Lung microvascular endothelial cell (primary cell): ENCODE results near the gene SLC12A1. TPM values are rescaled to one million over a fixed set of nuclear protein-coding genes. Genes with fewer than 3 reads are reported as not detected.
A peak's percentile ranks its signal among the peaks of the same experiment; 100 is the strongest.
"Not testable (repeated sequence)": the region's sequence is repeated elsewhere in the genome, so short reads cannot be mapped to it uniquely, and the experiment has no call there.

Source experiments
- DNase-seq, 2 donors: peaks; one replicate each; pipeline versions ENCODE4 v3.0.0 to v3.0.0-alpha.2; 2010; ENCODE audit warnings: low read depth in 2 of 2
- total RNA-seq: library from RNA; depleted of rRNA; stranded (reverse); fragments of >200 nt; gene quantifications from 2 replicates; pipeline ENCODE4 v1.2.1, GENCODE V29; 2014

SLC12A1 gene
- total RNA-seq, 1 donor from 2014 or later = not detected

- DNase-seq = no peak
These were observed 100.5 kb downstream of the SLC12A1 start for GRCh38 chr15:48306639-48307038.

DNA sequence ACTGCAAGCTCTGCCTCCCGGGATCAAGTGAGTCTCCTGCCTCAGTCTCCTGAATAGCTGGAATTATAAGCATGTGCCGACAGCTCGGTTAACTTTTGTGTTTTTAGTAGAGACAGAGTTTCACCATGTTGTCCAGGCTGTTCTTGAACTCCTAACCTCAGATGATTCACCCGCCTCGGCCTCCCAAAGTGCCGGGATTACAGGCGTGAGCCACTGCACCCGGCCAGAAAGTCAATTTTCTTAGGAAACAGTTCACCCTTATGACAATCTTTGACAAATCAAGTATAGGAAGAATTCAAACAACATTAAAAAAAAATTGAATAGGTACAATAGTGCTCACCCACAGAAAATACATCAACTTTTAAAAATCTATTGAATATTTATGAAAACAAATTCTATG is 101.5 kb downstream of the SLC12A1 start:
- no peak for DNase-seq

GRCh38 chr15:48309740-48310139 is 103.6 kb downstream of the SLC12A1 start:
- no peak for DNase-seq

DNA sequence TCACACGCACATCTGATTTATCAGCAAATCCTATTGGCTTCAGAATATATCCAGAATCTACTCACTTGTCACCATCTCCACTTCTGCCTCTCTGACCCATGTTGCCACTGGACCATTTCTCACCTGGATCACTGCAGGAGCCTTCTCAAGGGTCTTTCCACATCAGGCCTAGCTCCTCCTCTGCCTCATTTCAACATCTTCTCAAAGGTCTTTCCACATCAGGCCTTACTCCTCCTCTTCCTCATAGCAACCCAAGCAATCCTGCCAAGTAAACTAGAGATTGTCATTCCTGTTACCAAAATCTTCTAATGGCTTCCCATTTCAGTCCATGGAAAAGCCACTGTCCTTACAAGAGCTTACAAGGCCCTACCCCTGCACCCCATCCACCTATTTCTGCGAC is 107.1 kb downstream of the SLC12A1 start:
- DNase-seq = no peak

GRCh38 chr15:48315041-48315440 is 108.9 kb downstream of the SLC12A1 start:
- DNase-seq = no peak

DNA sequence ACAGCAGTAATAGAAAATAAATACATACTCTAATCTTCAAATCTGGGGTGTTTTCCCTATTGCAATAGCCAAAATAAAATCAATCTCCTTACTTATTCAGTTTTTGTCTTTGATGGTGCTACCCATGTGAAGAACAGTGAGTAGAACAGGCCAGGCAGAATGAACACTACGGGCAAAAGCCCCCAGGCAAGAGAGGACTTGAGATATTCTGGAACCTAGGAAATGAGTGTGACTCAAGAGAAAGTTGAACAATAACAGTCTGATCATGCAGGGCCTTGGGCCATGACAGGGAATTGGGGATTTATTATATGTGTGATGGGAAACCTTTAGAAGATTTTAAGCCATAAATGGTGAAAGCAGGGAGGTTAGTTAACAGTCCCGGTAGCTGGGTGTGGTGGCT is 111.1 kb downstream of the SLC12A1 start:
- DNase-seq = no peak

GRCh38 chr15:48318131-48318530 is 112.0 kb downstream of the SLC12A1 start:
- no peak for DNase-seq

DNA sequence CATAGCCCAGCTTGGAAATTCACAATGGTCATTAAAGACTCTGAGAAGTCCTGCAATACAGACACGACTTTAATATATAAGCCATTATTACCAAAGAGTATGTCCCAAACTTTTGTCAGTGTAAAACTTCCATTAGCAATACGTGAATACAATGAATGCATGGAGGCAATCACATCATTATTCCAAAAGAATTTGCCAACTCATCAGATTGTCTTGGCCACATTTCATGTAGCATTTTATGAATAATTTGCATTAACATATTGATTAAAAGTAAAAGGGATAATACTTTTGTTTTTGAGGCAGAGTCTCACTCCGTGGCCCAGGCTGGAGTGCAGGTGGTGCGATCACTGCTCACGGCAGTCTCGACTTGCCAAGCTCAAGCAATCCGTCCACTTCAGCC is 117.2 kb downstream of the SLC12A1 start:
- no peak for DNase-seq

DNA sequence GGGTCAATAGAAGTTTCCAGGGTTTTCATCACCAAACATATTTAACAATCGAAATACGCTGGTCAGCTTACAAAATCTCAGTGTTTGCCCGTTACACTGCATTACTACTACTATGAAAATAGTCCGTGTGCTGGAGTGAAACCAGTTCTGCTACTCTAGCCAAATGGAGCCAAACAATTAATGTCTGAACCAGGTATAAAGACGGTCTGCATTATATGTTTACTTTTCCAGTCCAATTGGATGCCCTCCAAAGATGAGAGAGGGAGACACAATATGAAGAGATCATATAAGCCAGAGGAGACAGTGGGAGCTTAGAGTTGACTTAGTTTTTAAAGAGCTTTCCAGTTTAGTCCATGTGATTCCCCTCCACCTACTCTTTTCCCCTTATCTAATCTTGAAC is 118.8 kb downstream of the SLC12A1 start:
- DNase-seq = peak in 1 of 2 donors; percentile 3

DNA sequence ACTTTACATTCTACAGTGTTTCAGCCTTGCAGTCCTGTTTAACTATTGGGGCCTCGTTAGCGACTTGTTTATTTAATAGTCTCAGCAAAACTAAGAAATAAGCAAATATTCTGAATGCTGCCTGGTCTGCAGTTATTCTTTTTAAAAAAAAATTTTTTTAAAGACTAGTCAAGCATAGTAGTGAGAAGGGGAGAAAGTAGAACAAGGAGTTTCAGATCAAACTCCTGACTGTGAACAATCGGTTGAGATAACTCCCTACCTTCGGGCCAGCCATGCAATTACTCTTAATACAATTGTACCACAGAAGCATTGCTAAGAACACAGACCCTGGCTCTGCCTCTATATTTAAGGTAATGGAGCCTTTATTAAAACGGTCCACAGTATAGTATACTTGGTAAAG is 119.3 kb downstream of the SLC12A1 start:
- DNase-seq = no peak

DNA sequence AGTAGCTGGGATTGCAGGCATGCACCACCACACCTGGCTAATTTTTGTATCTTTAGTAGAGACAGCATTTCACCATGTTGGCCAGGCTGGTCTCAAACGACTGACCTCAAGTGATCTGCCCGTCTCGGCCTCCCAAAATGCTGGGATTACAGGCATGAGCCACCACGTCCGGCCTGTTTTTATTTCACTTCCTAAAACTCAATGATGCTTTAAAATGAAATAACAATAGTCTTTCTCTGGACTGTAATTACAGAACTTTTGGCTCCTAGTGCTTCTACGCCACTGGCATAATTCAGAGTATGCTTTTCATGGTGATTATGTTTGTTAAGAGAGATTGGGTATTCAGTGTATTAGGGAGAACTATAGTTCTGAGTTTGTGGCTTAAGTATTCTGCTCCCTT is 120.1 kb downstream of the SLC12A1 start:
- not testable (repeated sequence) for DNase-seq

GRCh38 chr15:48330105-48330785 is 124.1 kb downstream of the SLC12A1 start:
- no peak for DNase-seq

DNA sequence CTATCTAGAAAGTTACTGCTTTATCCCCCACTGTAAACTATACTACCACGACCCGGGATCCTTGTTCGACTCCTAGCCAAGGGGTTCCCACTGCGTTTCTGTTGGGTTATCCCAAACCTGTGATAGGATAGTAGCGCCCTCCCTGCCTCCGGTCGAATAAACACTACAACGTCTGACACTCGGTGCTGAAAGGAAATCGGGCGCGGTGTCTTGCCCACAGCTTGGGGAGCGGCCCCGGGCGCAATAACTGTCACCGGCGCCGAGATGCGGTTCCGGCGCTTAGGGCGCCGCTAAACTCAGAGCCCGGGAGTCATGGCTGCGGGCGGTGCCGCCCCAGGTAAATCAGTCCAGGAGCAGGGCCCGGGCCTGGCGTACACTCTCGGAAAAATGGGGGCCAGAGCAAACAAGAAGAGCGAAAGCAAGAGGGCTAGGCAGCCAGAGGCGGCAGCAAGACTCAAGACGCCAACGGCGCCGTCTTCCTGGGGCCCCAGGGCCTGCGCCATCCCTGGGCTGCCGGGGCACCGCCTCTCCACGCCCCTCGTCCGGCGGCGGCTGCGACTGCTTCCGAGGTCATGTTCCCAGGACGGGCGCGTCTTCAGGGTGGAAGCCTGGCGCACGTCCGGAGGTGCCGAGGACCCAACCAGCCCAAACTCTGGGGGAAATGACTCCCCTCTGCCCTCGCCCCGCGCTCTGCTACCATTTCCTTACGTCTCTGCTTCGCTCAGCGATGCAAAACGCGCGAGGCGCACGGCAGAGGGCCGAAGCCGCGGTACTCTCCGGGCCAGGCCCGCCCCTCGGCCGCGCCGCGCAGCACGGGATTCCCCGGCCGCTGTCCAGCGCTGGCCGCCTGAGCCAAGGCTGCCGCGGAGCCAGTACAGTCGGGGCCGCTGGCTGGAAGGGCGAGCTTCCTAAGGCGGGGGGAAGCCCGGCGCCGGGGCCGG is 125.0 kb downstream of the SLC12A1 start, which contains the start of gene DUT:
Gene DUT (plus strand): TSS at position 575 of the 941 bp plus-strand sequence. CDS start 87 bp downstream, at position 662.
- peak; percentile 88 for DNase-seq

DNA sequence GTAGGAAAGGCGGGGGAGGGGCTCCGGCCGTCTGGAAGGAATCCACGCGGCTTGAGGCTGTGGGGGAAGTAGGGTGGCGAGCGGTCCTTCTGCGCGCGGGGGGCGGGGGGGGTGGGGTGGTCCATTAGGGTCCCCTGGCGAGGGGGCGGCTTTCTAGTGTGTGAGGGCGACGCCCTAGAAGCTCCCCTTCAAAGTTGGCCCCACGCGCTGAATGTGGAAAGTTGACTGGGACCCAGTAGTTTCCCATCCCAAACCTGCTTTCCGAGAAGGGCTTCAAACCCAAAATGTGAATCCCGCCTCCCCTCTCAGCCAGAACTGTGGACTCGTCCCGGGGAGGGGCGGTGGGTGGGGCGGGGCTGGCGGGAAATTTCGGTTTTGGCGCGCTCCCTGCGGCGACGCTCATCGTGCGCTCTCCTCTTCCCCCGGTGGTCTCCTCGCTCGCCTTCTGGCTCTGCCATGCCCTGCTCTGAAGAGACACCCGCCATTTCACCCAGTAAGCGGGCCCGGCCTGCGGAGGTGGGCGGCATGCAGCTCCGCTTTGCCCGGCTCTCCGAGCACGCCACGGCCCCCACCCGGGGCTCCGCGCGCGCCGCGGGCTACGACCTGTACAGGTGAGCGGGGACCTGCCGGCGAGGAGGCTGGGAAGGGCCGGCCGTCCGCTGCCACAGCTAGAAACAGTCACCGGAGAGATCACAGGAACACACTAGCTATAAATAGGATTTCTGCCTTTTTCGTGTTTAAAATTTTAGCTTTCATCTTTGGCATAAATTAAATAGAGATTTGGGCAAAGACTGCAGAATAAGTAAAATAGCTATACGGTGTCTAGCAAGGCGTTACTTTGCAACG is 125.9 kb downstream of the SLC12A1 start:
- DNase-seq = peak; percentile 56 to 68

DNA sequence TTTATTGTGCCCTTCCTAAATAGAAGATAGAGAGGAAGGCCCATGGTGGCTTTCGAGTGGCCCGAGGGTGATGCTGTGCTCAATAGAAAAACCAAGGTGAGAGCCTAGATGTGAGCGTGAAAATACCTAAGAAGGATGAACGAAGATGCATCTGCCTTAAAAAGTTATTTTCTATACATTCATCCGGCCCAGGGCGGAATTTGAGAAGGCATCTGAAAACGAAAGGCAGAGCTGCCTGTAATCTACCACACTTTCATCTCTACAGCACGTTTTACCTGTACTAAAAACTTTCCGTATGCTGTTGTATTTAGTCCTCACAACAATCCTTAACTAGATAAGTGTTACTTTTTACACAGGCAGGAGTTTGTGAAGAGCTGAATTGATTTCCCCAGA is 126.5 kb downstream of the SLC12A1 start:
- DNase-seq = no peak

DNA sequence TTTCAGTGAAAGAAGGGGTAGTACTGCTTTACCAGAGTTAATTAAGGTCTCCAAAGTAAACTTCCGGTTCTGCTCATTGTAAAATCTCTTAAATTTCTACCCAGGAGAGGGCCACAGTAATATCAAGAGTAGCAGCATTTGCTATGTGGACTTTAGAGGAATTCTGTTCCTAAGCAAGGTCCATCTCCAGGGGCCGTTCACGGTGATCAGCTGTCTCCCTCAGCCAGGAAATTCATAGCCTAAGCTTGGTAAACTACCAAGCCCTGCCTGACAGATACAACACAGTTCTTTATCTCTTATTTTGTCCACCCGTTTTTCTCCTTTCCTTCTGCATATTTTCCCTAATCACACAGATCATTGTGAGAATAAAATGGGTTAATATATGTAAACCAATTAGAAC is 127.4 kb downstream of the SLC12A1 start:
- DNase-seq = no peak

- no peak for DNase-seq
These were observed 128.2 kb downstream of the SLC12A1 start for GRCh38 chr15:48334260-48334659.

GRCh38 chr15:48336940-48337339 is 130.8 kb downstream of the SLC12A1 start:
- peak; percentile 17 to 30 for DNase-seq

GRCh38 chr15:48337607-48338006 is 131.5 kb downstream of the SLC12A1 start:
- no peak for DNase-seq

DNA sequence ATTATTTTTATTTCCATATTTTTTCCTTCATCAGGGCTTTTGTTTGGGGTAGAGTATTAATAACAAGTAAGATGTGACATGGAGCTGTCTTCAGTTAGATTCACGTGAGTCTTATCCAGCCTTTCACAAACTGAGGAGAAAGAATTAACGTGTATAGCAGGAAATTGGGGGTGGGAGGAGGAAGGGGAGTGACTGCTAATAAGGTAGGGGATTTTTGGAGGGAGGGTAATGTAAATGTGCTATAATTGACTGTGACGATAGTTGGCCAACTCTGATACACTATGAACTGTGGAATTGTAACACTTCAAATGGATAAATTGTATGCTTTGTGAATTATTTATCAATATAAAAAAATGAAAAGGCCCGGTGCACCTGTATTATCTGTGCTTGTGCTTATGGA is 134.0 kb downstream of the SLC12A1 start:
- DNase-seq = no peak

DNA sequence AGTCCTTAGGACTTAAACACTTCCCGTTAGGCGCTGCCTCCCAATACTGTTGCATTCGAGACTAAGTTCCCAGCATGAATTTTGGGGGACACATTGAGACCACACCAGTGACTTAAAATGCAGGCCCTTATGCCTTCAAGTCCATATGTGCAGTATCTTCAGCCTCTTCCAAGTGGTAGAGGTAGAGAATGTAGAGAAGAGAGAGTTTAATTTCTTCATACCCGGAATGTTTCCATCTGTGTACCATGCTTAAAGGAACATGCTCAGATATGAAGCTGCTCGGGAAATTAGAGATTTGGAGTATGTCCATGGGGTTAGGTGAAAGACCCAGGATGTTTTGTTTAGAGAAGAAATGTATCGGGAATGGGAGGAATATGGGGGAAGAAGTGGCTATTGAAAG is 137.8 kb downstream of the SLC12A1 start:
- DNase-seq = no peak

DNA sequence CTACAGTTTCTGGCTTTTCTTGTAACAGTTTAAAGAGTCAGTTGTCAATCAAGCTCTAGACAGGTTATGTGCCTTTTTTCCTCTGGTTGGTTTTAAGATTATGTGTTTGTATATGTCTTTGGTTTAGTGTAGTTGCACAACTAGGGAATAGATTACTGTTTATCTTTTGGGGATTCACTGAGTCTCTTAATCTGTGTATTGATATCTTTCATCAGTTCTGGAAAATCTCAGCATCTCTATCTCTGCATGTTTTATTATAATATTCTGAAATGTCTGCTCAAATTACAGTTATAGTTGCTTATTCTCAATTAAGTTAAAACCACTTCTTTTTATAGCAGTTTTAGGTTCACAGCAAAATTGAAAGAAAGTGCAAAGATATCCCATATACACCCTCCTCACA is 139.4 kb downstream of the SLC12A1 start:
- no peak for DNase-seq
